ENCODE data around the gene RAI1. TPM values are rescaled to one million over a fixed set of nuclear protein-coding genes. Genes with fewer than 3 reads are reported as not detected.

Gene RAI1
- total and polyA plus RNA-seq, 2 of the 13 experiments (the other 11 are each of a cell fraction or from before 2014, with no cell fraction given) = 3.4 to 5.2 TPM

DNA sequence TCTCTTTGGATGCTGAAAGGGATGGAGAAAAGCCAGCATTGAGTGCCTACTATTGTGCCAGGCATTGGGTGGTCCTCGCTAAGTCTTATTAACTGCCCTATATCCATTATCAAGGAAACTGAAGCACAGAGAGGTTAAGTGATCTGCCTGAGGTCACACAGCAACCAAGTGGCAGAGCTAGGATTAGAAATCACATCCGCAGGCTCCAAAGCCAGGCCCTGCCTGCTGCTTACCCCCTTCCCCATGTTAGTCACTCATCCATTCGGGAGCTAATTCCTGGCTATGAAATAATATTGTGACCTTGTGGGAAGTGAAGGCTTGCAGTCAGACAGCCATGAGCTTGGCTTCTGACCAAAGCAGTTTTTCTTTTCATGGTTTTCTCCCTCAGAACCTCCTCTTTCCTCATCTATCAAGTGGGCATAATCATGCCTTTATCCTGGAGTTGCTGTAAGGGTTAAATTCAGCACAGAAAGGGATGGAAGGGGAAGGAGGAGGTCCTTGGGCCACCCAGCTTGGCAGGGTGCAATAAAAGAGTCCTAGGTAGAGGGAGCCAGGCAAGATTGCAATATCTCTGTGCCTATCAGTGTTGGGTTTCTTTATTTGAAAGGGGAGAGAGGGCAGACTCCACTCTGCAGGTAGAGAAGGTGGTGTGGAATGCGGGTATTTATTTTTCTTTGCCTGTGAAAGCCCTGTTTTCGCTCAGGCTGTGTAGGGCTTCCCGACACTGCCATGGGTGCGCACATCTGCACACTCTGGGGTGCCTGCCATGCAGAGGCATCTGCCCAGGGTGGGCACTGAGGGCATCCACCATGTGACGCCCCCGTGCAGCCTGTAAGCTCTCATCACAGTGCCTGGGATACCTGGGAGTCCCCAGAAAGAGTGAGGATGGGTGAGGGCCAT, 11.3 kb downstream of the RAI1 start:
- ATAC-seq = peak; percentile 8
- peak; percentile 52 for DNase-seq (ENCODE audit: low spot score)
- Histone ChIP-seq H3K9me3 (ENCODE audit: low read length) (no peaks in the 10 kb centered on the region), H3K4me2 (ENCODE audit: low read depth, low read length) (peak overlapping the region; percentile 98), H3K27me3 (ENCODE audit: control insufficient read depth in 1 of 2, insufficient read depth in 2 of 2, low read length in 2 of 2) (no peaks in the 10 kb centered on the region; a peak in 1 of 5 replicates), H3K4me3 (replicated peaks in 1 of 3; ENCODE audit: insufficient read depth in 1 of 3, low read depth in 2 of 3, low read length in 3 of 3) (peak overlapping the region; percentile 74 to 87 (median 80); a peak in 5 of 6 replicates), H3K4me1 (ENCODE audit: insufficient read depth, low read length) (peaks cover 75% of the 10 kb centered on the region), H4K20me1 (ENCODE audit: insufficient read depth, low read length) (peaks cover 12% of the 10 kb centered on the region; the same call in 1 of the 2 replicates), H3K9ac (ENCODE audit: insufficient read depth, low read depth, low read length) (peak overlapping the region; percentile 82), H2AFZ (ENCODE audit: low read length) (no peak overlapping the region), H3K27ac (ENCODE audit: extremely low read length, insufficient read depth, low read length) (peak overlapping the region; percentile 93), H3K79me2 (ENCODE audit: insufficient read depth, low read length) (peaks cover 80% of the 10 kb centered on the region), H3K36me3 (replicated peaks in 1 of 2; ENCODE audit: control insufficient read depth in 1 of 2, insufficient read depth in 2 of 2, low read length in 2 of 2) (no peaks in the 10 kb centered on the region)
- in situ Hi-C loops (cut with HindIII; ENCODE audit: extremely low pct_ligation_motif_present, low pct_unique_long_range_greater_than_20kb) (no loop called here), intact Hi-C loops (cut with micrococcal nuclease; ENCODE audit: unreplicated experiment) (no loop called here)
- peak; percentile 8 for FAIRE-seq
- ChIA-PET POLR2A (interaction anchor here (1.0 to 3.9 kb wide), 10 partner anchors 10 to 144 kb away, joined by 3 to 45 read pairs (median 6); partner anchors contain the start of genes RAI1 and SREBF1), CTCF (ENCODE audit: low intra/inter-chr PET ratio, low total read pairs) (no interaction called here)
- no TSS peak for BruUV-seq (replicated peaks)
- 42% methylated on average over 5 of the region's 9 CpGs for WGBS (ENCODE audit: low lambda C conversion rate)
- TF ChIP-seq E2F2 (CRISPR knock-in tag; IDR thresholded peaks at IDR 0.05; ENCODE audit: borderline replicate concordance) (no peak), PPARG (CRISPR knock-in tag; conservative IDR thresholded peaks at IDR 0.05) (no peak), SALL1 (CRISPR knock-in tag; IDR thresholded peaks at IDR 0.05) (peak; percentile 2; the same call in 1 of the 2 replicates), SIN3A (IDR thresholded peaks at IDR 0.05; ENCODE audit: borderline replicate concordance, low read depth, low read length) (no peak), ZNF577 (CRISPR knock-in tag; IDR thresholded peaks at IDR 0.05; ENCODE audit: borderline replicate concordance, low read depth) (no peak), ARID4A (CRISPR knock-in tag; IDR thresholded peaks at IDR 0.05; ENCODE audit: borderline replicate concordance) (no peak), DNMT1 (CRISPR knock-in tag; IDR thresholded peaks at IDR 0.05) (no peak)
- TF ChIP-seq, protein P1, sequence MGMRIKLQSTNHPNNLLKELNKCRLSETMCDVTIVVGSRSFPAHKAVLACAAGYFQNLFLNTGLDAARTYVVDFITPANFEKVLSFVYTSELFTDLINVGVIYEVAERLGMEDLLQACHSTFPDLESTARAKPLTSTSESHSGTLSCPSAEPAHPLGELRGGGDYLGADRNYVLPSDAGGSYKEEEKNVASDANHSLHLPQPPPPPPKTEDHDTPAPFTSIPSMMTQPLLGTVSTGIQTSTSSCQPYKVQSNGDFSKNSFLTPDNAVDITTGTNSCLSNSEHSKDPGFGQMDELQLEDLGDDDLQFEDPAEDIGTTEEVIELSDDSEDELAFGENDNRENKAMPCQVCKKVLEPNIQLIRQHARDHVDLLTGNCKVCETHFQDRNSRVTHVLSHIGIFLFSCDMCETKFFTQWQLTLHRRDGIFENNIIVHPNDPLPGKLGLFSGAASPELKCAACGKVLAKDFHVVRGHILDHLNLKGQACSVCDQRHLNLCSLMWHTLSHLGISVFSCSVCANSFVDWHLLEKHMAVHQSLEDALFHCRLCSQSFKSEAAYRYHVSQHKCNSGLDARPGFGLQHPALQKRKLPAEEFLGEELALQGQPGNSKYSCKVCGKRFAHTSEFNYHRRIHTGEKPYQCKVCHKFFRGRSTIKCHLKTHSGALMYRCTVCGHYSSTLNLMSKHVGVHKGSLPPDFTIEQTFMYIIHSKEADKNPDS (CRISPR knock-in tag; IDR thresholded peaks at IDR 0.05) = no peak
- TF ChIP-seq, protein P2, sequence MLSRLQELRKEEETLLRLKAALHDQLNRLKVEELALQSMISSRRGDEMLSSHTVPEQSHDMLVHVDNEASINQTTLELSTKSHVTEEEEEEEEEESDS (CRISPR knock-in tag; IDR thresholded peaks at IDR 0.05; ENCODE audit: borderline replicate concordance) = 0 out of 2 replicates have a peak, but pooled peaks have one; percentile 35

All from HepG2 (cell line).